Stimulated activated CD8-positive, alpha-beta memory T cell treated with anti-CD3 and anti-CD28 coated beads, Interleukin-7, amount 100 ng/mL, for 1 hour (primary cell): Measurements from ENCODE around the gene ARHGEF39.

Experiments
- DNase-seq, 2 donors: peaks; one replicate each; pipeline ENCODE4 v3.0.0-alpha.2; 2020; ENCODE audit warnings: low read depth in 2 of 2

The ARHGEF39 gene

DNA sequence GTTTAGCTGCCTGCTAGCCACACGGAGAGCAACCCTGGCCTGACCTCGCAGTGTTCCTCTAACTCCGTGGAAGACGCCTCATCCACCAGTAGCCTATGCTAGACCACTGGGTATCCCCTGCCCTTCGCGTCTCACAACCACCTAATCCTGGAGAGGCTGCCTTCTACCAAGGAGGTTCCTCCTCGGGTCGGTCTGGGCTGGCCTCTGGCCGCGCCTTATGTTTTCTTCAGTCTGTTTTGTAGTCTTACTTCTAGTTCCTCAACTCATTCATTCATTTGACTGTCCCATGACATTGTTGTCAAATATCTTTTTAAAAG is 26.3 kb upstream of the ARHGEF39 start:
- no peak for DNase-seq

DNA sequence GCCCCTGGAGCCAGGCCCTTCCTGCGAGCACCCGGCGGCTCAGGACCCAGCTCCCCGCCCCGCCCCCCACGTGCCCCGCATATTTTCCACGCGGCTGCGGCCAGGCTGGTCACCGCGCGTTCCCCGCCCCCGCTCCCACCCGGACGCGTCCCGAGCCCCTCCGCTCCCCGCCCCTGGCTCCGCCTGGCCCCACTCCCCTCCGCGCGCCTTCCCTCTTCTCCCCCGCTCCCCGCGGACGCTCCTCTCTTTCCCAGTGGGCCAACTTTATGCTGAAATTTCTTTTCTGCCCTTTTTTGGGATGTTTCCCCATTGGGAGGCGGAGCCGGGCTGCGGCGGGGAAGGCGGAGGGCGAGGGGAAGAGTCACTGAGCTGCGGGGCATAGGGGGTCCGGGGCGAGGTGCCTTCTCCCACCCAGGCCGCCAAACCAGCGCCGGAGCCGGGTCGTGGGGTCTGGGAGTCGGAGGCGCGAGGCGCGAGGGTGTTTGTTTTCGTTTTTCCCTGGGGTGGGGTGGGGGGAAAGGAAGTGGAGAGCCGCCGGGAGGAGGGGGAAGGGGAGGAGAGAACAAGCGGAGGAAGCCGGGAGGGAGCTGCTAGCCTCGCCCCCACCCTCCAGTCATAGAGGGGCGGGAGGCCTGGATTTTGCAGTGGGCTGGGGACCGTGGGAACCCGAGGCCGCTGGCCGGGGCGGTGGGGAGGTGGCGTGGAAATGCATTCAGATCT is 25.8 kb upstream of the ARHGEF39 start:
- DNase-seq = no peak

DNA sequence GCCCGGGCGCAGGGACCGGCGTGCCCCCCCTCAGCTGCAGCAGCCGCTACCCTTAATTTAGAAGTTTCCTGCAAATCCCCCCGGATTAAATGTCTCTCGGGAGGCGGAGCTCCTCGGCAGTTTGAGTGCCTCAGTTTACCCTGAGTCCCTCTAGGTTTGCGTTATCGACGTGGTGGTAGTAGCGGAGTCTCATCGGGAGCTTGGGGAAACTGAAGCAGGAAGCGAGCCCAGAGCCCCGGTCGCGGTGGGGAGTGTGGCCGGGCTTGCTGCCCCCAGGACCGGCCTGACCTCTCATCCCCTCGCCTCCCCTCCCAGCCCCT is 25.3 kb upstream of the ARHGEF39 start:
- no peak for DNase-seq

DNA sequence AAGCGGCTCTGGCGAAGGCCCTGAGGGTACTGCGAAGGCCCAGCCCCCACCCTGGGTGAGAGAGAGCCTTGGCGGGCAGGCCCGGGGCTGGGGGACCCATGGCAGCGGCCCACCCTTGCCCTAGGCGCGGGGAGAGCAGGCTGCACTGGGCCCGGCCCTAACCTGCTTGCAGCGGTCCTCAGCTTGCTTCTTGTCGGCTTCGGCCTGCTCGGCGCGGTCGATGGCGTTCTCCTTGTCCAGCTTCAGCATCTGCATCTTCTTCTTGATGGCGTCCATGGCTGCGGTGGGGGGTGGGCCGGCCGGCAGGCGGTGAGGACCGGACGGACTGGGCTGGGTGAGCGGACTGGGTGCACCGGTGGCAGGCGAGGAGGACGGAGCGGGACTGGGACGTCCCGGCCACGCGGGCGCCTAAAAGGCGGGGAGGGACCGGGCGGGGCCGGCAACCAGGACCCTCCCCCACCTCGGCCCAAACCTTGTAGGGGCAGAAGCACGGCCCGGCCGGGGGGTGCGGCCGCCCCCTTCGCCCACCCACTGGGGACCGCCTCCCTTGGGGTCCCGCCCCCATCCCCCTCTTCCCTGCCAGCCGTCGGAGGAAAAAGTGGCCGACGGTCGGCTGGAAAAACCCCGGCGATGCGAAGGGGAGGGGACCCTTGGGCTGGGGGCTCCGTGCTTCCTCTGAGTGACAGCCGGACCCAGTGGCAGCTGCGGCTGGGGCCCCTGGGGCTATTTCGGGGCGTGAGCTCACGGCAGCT is 24.7 kb upstream of the ARHGEF39 start, which contains the start of gene TPM2:
Gene TPM2 (minus strand): TSS at position 384 of the 752 bp plus-strand sequence. CDS start 108 bp downstream, at position 276.
- DNase-seq = no peak

DNA sequence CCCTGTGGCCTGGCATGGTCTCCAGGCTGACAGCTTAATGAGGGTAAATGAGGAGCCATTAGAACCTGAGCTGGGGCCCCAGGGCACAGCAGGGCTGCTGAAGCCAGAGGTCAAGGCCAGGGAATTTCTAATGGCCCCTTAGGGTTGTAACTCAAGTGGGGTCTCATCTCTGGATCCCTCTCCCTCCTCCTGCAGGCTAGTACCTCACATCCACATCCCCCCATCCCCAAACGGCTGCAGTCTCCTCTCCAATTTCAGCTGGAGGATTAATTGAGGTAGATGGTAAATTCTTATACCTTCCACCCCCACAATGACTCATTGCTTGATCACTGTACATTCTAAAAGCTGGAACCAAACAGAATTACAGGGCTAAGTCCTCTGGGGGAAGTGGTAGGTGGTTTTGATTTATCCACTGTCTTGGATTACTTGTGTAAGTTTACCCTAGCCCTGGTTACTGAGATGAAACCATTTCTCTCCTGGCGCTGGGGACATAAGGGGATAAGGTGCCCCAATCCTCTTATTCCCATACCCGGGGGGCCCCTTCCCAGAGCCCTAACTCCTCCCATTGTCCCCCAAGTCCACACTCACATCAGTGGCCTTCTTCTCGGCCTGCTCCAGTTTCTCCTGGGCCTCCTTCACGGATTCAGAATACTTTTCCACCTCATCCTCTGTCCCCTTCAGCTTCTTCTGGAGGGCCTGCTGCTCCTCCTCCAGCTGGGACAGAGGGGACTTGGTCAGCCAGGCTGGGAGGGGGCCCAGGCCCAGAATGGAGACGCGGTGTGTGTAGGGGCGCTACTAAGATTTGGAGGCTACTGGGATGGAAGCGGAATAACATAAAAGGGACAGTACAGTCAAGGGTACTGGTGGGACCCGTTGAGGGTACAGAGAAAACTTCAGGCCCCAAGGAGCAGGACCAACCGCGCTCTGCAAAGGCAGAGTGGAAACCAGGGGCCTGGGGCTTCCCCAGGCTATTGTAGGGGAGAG is 23.9 kb upstream of the ARHGEF39 start:
- no peak for DNase-seq

DNA sequence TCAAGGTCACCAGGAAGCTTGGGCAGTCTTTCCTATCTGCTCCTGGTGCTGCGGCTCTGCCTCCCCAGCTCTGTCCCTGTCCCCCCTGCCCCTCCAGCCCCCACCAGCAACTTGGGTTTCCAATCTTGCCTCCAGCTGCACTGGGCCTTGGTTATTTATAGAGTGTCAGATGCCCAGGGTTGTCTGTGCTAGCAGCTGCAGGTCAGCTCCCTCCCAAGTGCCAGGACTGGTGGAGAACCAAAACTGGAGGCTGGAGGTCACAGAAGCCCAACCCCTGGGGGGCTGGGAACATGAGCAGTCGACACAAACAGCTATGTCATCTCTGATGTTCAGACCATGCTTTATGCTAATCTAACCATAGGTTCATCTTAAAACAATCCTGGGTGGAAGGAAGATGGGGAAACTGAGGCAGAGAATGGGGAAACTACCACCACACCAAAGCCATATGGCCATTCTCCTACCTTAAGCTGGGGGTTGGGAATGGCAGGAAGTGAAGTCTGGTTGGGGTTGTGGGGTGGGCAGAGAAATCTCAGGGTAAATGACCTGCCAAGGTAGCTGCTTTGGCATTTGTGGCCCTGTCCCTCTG is 23.1 kb upstream of the ARHGEF39 start:
- no peak for DNase-seq

DNA sequence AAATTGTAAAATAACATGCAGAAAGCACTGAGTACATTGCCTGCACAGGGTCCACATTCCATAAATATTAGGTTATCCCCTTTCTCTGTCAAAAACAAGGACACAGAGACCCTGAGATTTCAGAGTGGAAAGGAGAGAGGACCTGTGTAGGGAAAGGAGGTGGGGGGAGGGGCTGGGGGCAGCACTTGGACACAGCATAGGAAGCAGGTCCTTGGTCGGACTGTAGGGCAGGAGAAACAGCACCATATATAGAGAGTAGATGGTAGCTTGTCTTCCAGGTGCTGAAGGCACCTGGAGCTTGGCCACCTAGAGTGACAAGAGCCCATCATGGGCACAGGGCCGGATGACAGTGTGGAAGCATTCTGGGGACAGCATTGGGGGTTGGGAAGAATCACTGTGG is 22.3 kb upstream of the ARHGEF39 start:
- DNase-seq = no peak

DNA sequence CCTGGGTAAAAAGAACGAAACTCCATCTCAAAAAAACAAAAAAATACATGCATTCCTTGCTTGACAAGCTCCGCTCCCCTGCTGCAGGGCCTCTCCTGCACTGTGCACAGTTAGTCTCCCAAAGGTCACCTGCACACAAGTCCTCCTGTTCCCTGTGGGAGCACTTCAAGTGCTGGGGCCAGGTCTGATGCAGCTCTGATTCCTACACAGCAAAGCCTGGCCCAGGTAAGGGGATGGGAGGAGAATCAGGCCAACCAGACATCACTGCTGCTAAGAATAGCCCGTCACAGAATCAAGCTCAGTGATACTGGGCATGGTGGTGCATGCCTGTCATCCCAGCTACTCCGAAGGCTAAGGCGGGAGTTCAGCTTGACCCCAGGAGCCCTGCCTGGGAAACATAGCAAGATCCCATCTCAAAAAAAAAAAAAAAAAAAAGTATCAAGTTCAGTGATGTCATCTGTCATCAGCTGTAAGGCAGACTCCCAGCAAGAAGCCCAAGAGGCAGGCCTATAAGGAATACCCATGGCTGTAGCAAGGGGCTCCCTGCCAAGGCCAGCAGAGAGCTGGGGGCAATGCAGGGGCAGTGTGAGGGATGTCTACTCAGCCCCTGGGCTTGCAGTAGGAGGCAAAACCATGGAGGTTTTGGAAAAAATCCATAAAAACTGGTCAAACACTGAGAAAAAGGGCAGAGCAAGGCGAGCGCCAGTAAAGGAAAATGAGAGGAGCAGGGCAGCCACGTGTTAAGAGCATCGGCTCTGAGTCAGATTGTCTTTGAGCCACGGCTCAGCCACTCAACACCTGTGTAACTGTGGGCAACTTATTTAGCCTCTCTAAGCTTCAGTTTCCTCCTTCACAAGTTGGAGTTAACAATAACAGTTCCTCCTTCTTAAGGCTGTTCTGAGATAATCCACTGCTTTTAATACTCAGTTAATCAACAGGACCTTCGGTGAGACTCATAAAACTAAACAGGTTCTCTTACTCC is 21.5 kb upstream of the ARHGEF39 start:
- no peak for DNase-seq

DNA sequence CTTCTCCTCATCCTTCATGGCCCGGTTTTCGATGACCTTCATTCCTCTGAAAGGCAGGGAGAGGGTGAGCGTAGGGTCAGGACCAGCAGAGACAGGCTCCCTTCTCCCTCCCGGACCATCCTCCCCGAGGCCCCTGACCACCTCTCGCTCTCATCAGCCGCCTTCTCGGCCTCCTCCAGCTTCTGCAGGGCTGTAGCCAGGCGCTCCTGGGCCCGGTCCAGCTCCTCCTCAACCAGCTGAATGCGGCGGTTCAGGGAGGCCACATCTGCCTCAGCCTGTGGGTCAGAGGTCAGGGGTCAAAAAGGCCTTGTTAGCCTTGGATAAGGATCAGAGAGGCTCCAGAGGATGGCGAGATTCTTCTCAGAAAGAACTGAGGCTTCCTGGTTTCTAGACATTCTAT is 20.5 kb upstream of the ARHGEF39 start:
- no peak for DNase-seq

DNA sequence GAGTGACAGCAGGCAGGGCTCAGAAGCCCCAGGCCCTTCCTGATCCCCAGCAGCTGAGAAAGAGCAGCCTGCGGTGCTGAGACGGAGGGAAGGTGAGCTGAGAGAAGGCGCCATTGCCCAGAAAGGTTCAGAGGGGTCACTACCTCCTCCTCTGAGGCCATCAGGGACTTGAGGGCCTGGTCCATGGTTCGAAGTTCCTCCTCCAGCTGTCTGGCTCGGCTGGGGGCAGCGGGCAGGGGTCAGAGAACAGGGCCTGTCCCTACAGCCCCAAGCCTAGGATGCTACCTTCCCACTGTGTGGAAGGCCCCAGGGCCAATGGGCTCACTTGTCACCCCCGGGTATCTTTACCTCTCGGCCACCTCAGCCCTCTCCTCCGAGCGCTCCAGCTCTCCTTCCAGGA is 19.9 kb upstream of the ARHGEF39 start:
- no peak for DNase-seq

DNA sequence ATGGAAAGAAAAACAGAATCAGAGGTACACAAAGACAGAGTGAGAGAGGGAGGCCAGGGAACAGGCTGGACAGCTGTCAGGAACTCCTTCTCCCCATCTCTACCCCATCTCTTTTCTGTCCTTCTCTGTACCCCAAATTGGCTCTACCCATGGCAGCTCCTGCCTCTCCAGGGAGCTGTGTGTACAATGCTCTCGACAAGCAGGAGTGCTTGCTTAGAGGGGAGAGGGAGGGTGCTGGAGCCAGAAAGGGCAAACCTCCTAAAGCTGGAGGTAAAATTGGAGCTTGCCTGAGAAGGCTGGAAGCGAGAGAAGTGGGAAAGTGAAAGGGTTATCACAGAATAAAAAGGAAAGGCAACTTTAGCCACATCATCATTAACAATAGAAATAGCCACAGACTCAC is 18.3 kb upstream of the ARHGEF39 start:
- no peak for DNase-seq

DNA sequence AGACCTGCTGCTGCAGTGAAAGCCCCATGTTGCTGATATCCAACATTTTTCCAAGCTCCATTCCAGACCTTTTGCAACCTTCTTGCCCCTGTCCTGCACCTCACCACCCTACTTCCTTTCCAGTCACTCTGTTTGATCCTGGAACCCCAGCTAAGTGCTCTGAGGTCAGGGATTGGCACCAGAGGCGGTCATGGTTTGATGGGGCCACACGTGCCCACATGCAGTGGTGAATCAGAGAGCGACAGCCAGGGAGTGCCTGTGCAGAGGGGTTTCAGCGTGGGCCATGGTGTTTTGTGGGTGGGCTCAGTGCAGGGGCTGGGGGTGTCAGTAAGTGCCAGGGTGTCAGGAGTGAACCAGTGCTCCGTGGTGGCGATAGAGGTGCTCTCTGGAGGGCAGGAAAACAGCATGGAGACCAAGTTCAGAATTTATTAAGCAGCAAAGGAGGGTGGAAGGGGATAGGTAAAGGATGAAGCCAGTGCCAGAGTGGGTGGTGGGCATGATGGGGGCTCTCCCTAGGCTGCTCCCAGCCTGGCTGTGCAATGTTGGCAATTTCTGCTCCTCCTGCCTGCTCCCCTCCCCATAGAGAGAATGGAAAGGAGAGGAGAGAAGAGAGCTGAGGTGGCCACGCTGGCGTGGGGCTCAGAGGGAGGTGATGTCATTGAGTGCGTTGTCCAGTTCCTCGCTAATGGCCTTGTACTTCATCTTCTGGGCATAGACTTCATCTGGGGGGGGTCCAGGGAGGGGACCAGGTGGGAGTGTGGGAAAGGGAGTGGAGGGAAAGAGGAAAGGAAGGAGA is 17.7 kb upstream of the ARHGEF39 start:
- no peak for DNase-seq

DNA sequence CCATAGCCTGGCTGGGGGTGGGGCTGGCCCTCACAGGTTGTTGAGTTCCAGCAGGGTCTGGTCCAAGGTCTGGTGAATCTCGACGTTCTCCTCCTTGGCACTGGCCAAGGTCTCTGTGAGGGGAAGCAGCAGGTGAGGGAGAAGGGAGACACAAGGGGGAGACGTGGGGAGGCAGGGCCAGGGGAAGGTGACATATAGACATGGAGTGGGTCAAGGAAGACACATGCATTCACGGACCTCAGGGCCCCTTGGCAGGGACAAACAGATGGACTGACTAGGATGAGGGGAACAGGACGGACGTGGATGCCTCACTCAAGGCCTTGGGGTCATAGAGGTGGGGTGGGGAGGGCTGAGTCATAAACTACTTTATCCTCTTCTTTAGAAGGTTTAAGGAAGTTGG is 17.1 kb upstream of the ARHGEF39 start:
- no peak for DNase-seq

DNA sequence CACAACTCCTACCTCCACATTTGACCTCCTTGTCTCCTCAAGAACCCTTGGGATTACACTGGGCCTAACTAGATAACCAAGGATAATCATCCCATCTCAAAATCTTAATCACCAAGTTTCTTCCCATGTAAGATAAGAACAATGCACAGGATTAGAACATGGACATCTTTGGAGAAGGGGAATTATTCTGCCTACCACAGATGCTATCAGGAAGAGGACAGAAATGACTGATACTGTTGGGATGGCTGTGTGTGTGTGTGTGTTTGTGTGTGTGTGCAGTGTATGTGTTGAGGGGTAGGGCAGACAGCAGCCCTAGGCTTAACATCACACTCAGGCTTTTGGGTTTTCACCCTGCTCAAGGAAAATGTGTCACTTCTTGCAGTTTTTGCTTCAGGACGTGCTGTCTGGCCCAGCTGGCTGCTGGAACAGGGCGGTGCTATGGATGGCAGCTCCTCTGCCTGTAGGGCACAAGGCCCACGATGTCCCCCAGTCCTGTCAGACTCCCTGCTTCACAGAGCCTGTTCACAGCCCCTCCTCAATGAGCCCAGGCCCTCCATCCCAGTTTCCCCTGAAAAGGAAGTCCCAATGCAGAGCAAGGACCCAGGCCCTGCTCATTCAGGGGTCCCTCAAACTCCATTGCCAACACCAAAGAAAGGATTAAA is 16.5 kb upstream of the ARHGEF39 start:
- no peak for DNase-seq

DNA sequence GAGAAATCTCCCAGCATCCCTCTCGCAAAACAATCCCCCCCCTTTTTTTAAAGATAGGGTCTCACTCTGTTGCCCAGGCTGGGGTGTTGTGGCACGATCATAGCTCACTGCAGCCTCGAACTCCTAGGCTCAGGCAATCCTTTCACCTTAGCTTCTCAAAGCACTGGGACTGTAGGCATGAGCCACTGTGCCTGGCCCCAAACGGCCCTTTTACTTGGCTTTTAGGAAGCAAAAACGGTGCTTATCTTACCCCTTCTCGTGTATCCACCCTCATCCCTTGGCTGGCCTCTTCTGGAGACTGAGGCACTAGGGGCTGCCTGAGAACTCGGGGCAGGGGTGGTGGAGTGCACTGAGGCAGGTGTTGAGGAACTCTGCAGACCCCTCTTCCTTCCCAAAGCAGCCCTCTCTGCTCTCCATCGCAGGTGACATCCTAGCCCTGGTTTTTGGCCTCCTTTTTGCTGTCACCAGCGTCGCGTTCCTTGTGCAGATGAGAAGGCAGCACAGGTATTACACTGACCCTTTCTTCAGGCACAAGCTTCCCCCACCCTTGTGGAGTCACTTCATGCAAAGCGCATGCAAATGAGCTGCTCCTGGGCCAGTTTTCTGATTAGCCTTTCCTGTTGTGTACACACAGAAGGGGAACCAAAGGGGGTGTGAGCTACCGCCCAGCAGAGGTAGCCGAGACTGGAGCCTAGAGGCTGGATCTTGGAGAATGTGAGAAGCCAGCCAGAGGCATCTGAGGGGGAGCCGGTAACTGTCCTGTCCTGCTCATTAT is 15.5 kb upstream of the ARHGEF39 start:
- no peak for DNase-seq

DNA sequence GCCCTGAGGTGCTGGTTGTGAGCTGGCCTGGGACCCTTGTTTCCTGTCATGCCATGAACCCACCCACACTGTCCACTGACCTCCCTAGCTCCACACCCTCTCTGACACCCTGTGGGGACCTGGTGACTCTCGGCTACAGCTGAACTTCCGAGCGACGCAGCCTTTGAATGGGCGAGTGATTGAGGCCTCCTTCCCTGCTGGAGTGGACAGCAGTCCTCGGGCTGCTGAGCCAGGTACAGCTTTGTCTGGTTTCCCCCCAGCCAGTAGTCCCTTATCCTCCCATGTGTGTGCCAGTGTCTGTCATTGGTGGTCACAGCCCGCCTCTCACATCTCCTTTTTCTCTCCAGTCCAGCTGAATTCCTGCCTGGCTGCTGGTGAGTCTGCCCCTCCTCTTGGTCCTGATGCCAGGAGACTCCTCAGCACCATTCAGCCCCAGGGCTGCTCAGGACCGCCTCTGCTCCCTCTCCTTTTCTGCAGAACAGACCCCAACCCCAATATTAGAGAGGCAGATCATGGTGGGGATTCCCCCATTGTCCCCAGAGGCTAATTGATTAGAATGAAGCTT is 14.9 kb upstream of the ARHGEF39 start:
- DNase-seq = no peak

DNA sequence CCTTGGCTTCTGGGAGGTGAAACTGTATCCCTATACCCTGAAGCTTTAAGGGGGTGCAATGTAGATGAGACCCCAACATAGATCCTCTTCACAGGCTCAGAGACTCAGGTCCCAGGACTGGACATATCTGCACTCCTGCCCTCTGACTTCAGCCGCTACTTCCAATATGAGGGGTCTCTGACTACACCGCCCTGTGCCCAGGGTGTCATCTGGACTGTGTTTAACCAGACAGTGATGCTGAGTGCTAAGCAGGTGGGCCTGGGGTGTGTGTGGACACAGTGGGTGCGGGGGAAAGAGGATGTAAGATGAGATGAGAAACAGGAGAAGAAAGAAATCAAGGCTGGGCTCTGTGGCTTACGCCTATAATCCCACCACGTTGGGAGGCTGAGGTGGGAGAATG is 14.1 kb upstream of the ARHGEF39 start:
- DNase-seq = no peak

DNA sequence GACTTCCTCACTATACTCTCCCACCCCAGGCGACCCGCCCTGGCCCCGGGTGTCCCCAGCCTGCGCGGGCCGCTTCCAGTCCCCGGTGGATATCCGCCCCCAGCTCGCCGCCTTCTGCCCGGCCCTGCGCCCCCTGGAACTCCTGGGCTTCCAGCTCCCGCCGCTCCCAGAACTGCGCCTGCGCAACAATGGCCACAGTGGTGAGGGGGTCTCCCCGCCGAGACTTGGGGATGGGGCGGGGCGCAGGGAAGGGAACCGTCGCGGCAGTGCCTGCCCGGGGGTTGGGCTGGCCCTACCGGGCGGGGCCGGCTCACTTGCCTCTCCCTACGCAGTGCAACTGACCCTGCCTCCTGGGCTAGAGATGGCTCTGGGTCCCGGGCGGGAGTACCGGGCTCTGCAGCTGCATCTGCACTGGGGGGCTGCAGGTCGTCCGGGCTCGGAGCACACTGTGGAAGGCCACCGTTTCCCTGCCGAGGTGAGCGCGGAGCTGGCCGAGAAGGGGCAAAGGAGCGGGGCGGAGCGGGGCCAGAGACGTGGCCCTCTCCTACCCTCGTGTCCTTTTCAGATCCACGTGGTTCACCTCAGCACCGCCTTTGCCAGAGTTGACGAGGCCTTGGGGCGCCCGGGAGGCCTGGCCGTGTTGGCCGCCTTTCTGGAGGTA is 10.9 kb upstream of the ARHGEF39 start:
- no peak for DNase-seq
